KG1 (cell line): ENCODE data around the gene POLR3E.

Experiments
- DNase-seq: peaks from one replicate; lab custom pipeline; 2025; lab: John Stamatoyannopoulos, UW

Gene POLR3E

GRCh38 chr16:22297114-22297870 is at the start of gene POLR3E:
TSS of gene POLR3E (plus strand) at chr16:22297409. CDS start at chr16:22302969, 5,560 bp downstream.
- DNase-seq, result peak; percentile 95

- no peak for DNase-seq
These were observed 46.7 kb upstream of the POLR3E start for GRCh38 chr16:22250522-22250921.

GRCh38 chr16:22252317-22252716 is 44.9 kb upstream of the POLR3E start:
- no peak for DNase-seq

GRCh38 chr16:22253272-22253671 is 43.9 kb upstream of the POLR3E start:
- no peak for DNase-seq

- no peak for DNase-seq
These were observed 41.9 kb upstream of the POLR3E start for GRCh38 chr16:22255335-22255734.

- no peak for DNase-seq
These were observed 39.8 kb upstream of the POLR3E start for GRCh38 chr16:22257440-22257839.

- no peak for DNase-seq
These were observed 36.7 kb upstream of the POLR3E start for GRCh38 chr16:22260490-22260889.

- DNase-seq, result no peak
These were observed 34.7 kb upstream of the POLR3E start for GRCh38 chr16:22262460-22262859.

GRCh38 chr16:22264786-22265185 is 32.4 kb upstream of the POLR3E start:
- DNase-seq, result no peak

GRCh38 chr16:22265351-22265750 is 31.9 kb upstream of the POLR3E start:
- no peak for DNase-seq

GRCh38 chr16:22266546-22266945 is 30.7 kb upstream of the POLR3E start:
- DNase-seq, result no peak

GRCh38 chr16:22267764-22268163 is 29.4 kb upstream of the POLR3E start:
- DNase-seq, result no peak

GRCh38 chr16:22270525-22270924 is 26.7 kb upstream of the POLR3E start:
- DNase-seq, result no peak

GRCh38 chr16:22272870-22273650 is 24.1 kb upstream of the POLR3E start:
- no peak for DNase-seq

- DNase-seq, result no peak
These were observed 22.3 kb upstream of the POLR3E start for GRCh38 chr16:22274916-22275315.

GRCh38 chr16:22278441-22279230 is 18.6 kb upstream of the POLR3E start:
- no peak for DNase-seq

GRCh38 chr16:22282254-22282892 is 14.8 kb upstream of the POLR3E start:
- no peak for DNase-seq

GRCh38 chr16:22284637-22285036 is 12.6 kb upstream of the POLR3E start:
- no peak for DNase-seq

- DNase-seq, result no peak
These were observed 12.1 kb upstream of the POLR3E start for GRCh38 chr16:22285080-22285479.

- no peak for DNase-seq
These were observed 6.2 kb upstream of the POLR3E start for GRCh38 chr16:22291020-22291419.

- no peak for DNase-seq
These were observed 5.3 kb upstream of the POLR3E start for GRCh38 chr16:22291860-22292318.

GRCh38 chr16:22292320-22292719 is 4.9 kb upstream of the POLR3E start:
- no peak for DNase-seq
